Measurements from ENCODE around the gene HPGD.
"Not testable (repeated sequence)": the region's sequence is repeated elsewhere in the genome, so short reads cannot be mapped to it uniquely, and the experiment has no call there.

Gene HPGD

DNA sequence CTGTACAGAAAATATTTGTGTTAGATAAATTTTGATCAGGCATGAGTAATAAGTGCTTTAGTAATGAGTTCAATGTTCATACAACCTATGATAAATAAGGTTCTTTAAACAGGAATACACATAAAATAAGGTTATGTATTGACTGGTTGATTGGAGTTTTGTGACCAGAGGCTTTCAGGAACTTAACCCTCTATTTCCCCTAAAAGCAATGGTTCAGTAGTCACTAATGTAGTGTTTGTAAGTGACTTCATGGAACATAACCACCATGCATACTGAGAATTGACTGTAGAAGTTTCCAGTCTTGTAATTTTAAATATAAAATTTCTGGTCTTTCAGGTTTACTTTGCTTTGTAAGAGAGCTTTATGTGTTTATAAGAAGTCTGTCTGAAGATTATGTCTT, 28.1 kb downstream of the HPGD start:
- Histone ChIP-seq H3K27ac (no peak overlapping the region), H3K4me3 (ENCODE audit: low read depth, low read length) (no peak overlapping the region), H3K9me3 (ENCODE audit: severe bottlenecking) (no peaks in the 10 kb centered on the region), H3K36me3 (no peaks in the 10 kb centered on the region), H3K27me3 (ENCODE audit: insufficient read depth, low read depth, severe bottlenecking) (no peaks in the 10 kb centered on the region)
- no peak for DNase-seq
- TF ChIP-seq, protein P1, sequence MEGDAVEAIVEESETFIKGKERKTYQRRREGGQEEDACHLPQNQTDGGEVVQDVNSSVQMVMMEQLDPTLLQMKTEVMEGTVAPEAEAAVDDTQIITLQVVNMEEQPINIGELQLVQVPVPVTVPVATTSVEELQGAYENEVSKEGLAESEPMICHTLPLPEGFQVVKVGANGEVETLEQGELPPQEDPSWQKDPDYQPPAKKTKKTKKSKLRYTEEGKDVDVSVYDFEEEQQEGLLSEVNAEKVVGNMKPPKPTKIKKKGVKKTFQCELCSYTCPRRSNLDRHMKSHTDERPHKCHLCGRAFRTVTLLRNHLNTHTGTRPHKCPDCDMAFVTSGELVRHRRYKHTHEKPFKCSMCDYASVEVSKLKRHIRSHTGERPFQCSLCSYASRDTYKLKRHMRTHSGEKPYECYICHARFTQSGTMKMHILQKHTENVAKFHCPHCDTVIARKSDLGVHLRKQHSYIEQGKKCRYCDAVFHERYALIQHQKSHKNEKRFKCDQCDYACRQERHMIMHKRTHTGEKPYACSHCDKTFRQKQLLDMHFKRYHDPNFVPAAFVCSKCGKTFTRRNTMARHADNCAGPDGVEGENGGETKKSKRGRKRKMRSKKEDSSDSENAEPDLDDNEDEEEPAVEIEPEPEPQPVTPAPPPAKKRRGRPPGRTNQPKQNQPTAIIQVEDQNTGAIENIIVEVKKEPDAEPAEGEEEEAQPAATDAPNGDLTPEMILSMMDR (IDR thresholded peaks at IDR 0.05; ENCODE audit: low read depth, low read length), result no peak

DNA sequence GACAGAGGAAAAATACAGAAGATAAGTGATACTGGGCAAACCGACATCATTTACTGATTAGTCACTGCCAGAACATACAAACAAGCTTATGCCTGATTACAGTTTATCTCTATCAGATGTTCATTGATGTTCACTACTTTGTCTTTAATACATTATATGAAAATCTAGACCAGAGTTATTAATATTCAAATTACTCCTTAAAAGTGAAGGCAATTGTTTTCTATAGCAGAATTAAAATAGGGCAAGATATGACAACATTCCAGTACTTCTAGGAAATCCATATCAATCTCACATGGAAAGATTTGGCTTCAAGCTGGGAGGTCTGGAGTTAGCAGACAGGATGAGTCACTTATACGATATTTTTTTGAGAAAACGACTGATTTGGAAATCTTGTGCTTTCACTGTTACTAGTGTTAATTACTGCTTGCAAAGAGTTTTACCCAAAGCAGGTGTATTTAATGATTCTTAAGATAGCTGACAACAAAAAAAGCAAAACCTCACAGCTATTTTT, 31.8 kb downstream of the HPGD start:
- Histone ChIP-seq H3K9me3 (ENCODE audit: severe bottlenecking) (no peaks in the 10 kb centered on the region), H3K36me3 (no peaks in the 10 kb centered on the region), H3K27ac (no peak overlapping the region), H3K4me3 (ENCODE audit: low read depth, low read length) (no peak overlapping the region), H3K27me3 (ENCODE audit: insufficient read depth, low read depth, severe bottlenecking) (no peaks in the 10 kb centered on the region)
- no peak for DNase-seq
- TF ChIP-seq, protein P1 (IDR thresholded peaks at IDR 0.05; ENCODE audit: low read depth, low read length), result no peak

GRCh38 chr4:174488368-174488767, 33.9 kb downstream of the HPGD start:
- H3K27ac ChIP-seq; H3K27me3 ChIP-seq (ENCODE audit: insufficient read depth, low read depth, severe bottlenecking); H3K9me3 ChIP-seq (ENCODE audit: severe bottlenecking); H3K36me3 ChIP-seq; DNase-seq; H3K4me3 ChIP-seq (ENCODE audit: low read depth, low read length): not testable (repeated sequence)

- DNase-seq, result no peak
- Histone ChIP-seq H3K27me3 (ENCODE audit: insufficient read depth, low read depth, severe bottlenecking) (no peaks in the 10 kb centered on the region), H3K36me3 (no peaks in the 10 kb centered on the region), H3K4me3 (ENCODE audit: low read depth, low read length) (no peak overlapping the region), H3K27ac (no peak overlapping the region), H3K9me3 (ENCODE audit: severe bottlenecking) (no peaks in the 10 kb centered on the region)
- TF ChIP-seq, protein P1 (IDR thresholded peaks at IDR 0.05; ENCODE audit: low read depth, low read length), result no peak
Measured at GRCh38 chr4:174485025-174485424, 37.3 kb downstream of the HPGD start.

- no peaks in the 10 kb centered on the region for H3K27me3 ChIP-seq (ENCODE audit: insufficient read depth, low read depth, severe bottlenecking)
- no peak overlapping the region for H3K27ac ChIP-seq
- H3K4me3 ChIP-seq (ENCODE audit: low read depth, low read length), result no peak overlapping the region
- H3K36me3 ChIP-seq, result no peaks in the 10 kb centered on the region
- TF ChIP-seq, protein P1 (IDR thresholded peaks at IDR 0.05; ENCODE audit: low read depth, low read length), result no peak
- no peak for DNase-seq
- no peaks in the 10 kb centered on the region for H3K9me3 ChIP-seq (ENCODE audit: severe bottlenecking)
Measured at GRCh38 chr4:174483792-174484191, 38.5 kb downstream of the HPGD start.

DNA sequence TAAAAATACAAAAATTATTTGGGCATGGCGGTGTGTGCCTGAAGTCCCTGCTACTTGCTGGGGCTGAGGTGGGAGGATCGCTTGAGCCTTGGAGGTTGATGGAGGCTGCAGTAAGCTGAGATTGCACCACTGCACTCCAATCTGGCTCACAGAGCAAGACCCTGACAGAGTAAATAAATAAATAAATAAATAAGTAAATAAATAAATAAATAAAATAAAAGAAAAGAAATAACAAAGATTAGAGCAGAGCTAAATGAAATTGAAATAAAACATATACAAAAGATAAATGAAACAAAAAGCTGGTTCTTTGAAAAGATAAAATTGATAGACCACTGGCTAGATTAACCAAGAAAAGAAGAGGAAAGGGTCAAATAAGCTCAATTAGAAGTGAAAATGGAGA, 43.1 kb downstream of the HPGD start:
- H3K27ac ChIP-seq, result no peak overlapping the region
- no peaks in the 10 kb centered on the region for H3K36me3 ChIP-seq
- H3K4me3 ChIP-seq (ENCODE audit: low read depth, low read length), result no peak overlapping the region
- TF ChIP-seq, protein P1 (IDR thresholded peaks at IDR 0.05; ENCODE audit: low read depth, low read length), result no peak
- DNase-seq, result no peak
- H3K9me3 ChIP-seq (ENCODE audit: severe bottlenecking), result no peaks in the 10 kb centered on the region
- no peaks in the 10 kb centered on the region for H3K27me3 ChIP-seq (ENCODE audit: insufficient read depth, low read depth, severe bottlenecking)

Data from WERI-Rb-1 (cell line).